ENCODE data around the gene EXOC4.

EXOC4 gene

DNA sequence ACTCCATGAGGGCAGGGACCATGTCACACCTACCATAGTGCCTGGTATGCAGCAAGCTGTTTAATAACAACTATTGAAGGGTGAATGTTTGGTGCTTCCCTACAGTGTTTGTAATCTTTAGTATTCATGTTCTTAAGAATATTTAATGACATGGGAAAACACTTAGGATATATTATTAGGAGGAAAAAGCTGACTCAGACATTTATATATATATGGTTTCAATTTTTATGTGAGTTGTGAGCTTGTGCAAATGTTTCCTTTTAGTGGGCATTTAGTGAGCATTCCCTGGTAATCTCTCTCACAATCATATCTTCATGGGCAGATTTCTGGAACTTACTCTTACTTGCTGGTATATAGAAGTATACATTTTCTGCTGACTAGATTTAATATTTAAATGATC, 359.1 kb downstream of the EXOC4 start:
- Histone ChIP-seq H3K9ac (ENCODE audit: low read length) (no peak overlapping the region), H3K9me3 (ENCODE audit: control insufficient read depth, insufficient read depth, low read depth, low read length) (no peaks in the 10 kb centered on the region)

GRCh38 chr7:133613250-133613790, 360.4 kb downstream of the EXOC4 start:
- no peaks in the 10 kb centered on the region for H3K9me3 ChIP-seq (ENCODE audit: control insufficient read depth, insufficient read depth, low read depth, low read length)
- no peak overlapping the region for H3K27ac ChIP-seq (ENCODE audit: low read depth, low read length)
- H3K36me3 ChIP-seq (ENCODE audit: control insufficient read depth, insufficient read depth, low read length): no peaks in the 10 kb centered on the region
- H3K4me3 ChIP-seq (ENCODE audit: low read depth, low read length): no peak overlapping the region
- no peaks in the 10 kb centered on the region for H3K4me1 ChIP-seq (ENCODE audit: control insufficient read depth, insufficient read depth, low read length)
- H3K27me3 ChIP-seq (ENCODE audit: control insufficient read depth, insufficient read depth, low read length): no peaks in the 10 kb centered on the region
- H3K9ac ChIP-seq (ENCODE audit: low read length): no peak overlapping the region

More for the DNA sequence above, 359.1 kb downstream of the EXOC4 start:
- Histone ChIP-seq H3K27ac (ENCODE audit: low read depth, low read length) (no peak overlapping the region), H3K36me3 (ENCODE audit: control insufficient read depth, insufficient read depth, low read length) (no peaks in the 10 kb centered on the region), H3K4me3 (ENCODE audit: low read depth, low read length) (no peak overlapping the region), H3K4me1 (ENCODE audit: control insufficient read depth, insufficient read depth, low read length) (no peaks in the 10 kb centered on the region), H3K27me3 (ENCODE audit: control insufficient read depth, insufficient read depth, low read length) (no peaks in the 10 kb centered on the region)

DNA sequence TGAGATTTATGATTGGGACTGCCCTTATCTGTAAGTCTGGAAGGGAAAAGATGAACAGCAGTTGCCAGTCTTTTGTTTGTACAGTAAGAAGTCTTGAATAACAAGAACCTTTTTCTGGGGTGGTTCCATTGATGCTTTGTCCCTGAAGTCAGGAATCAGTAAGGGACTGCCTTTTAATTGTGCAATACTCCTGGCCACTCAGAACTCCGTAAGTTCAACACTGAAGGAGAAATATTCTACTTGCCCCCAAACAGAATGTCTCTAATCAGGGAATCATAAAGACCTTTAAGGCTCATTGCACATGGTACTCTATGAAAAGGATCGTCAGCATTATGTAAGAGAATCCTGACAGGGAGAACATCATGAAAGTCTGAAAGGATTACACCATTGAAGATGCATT, 361.4 kb downstream of the EXOC4 start:
- Histone ChIP-seq H3K9me3 (ENCODE audit: control insufficient read depth, insufficient read depth, low read depth, low read length) (no peaks in the 10 kb centered on the region), H3K4me1 (ENCODE audit: control insufficient read depth, insufficient read depth, low read length) (no peaks in the 10 kb centered on the region), H3K27me3 (ENCODE audit: control insufficient read depth, insufficient read depth, low read length) (no peaks in the 10 kb centered on the region), H3K36me3 (ENCODE audit: control insufficient read depth, insufficient read depth, low read length) (no peaks in the 10 kb centered on the region), H3K27ac (ENCODE audit: low read depth, low read length) (no peak overlapping the region), H3K4me3 (ENCODE audit: low read depth, low read length) (no peak overlapping the region), H3K9ac (ENCODE audit: low read length) (no peak overlapping the region)

- no peaks in the 10 kb centered on the region for H3K4me1 ChIP-seq (ENCODE audit: control insufficient read depth, insufficient read depth, low read length)
- no peak overlapping the region for H3K9ac ChIP-seq (ENCODE audit: low read length)
- H3K9me3 ChIP-seq (ENCODE audit: control insufficient read depth, insufficient read depth, low read depth, low read length): no peaks in the 10 kb centered on the region
- no peak overlapping the region for H3K27ac ChIP-seq (ENCODE audit: low read depth, low read length)
- H3K27me3 ChIP-seq (ENCODE audit: control insufficient read depth, insufficient read depth, low read length): no peaks in the 10 kb centered on the region
- no peaks in the 10 kb centered on the region for H3K36me3 ChIP-seq (ENCODE audit: control insufficient read depth, insufficient read depth, low read length)
- no peak overlapping the region for H3K4me3 ChIP-seq (ENCODE audit: low read depth, low read length)
Observed at GRCh38 chr7:133618970-133619369, 366.1 kb downstream of the EXOC4 start.

GRCh38 chr7:133619491-133619890, 366.6 kb downstream of the EXOC4 start:
- Histone ChIP-seq H3K4me3 (ENCODE audit: low read depth, low read length) (no peak overlapping the region), H3K27ac (ENCODE audit: low read depth, low read length) (no peak overlapping the region), H3K27me3 (ENCODE audit: control insufficient read depth, insufficient read depth, low read length) (no peaks in the 10 kb centered on the region), H3K9me3 (ENCODE audit: control insufficient read depth, insufficient read depth, low read depth, low read length) (no peaks in the 10 kb centered on the region), H3K36me3 (ENCODE audit: control insufficient read depth, insufficient read depth, low read length) (no peaks in the 10 kb centered on the region), H3K9ac (ENCODE audit: low read length) (no peak overlapping the region), H3K4me1 (ENCODE audit: control insufficient read depth, insufficient read depth, low read length) (no peaks in the 10 kb centered on the region)

- Histone ChIP-seq H3K36me3 (ENCODE audit: control insufficient read depth, insufficient read depth, low read length) (no peaks in the 10 kb centered on the region), H3K9ac (ENCODE audit: low read length) (no peak overlapping the region), H3K4me1 (ENCODE audit: control insufficient read depth, insufficient read depth, low read length) (no peaks in the 10 kb centered on the region), H3K9me3 (ENCODE audit: control insufficient read depth, insufficient read depth, low read depth, low read length) (no peaks in the 10 kb centered on the region), H3K4me3 (ENCODE audit: low read depth, low read length) (no peak overlapping the region), H3K27ac (ENCODE audit: low read depth, low read length) (no peak overlapping the region), H3K27me3 (ENCODE audit: control insufficient read depth, insufficient read depth, low read length) (no peaks in the 10 kb centered on the region)
Observed at GRCh38 chr7:133623721-133624120, 370.8 kb downstream of the EXOC4 start.

GRCh38 chr7:133625046-133625445, 372.2 kb downstream of the EXOC4 start:
- Histone ChIP-seq H3K9ac (ENCODE audit: low read length) (no peak overlapping the region), H3K27me3 (ENCODE audit: control insufficient read depth, insufficient read depth, low read length) (no peaks in the 10 kb centered on the region), H3K36me3 (ENCODE audit: control insufficient read depth, insufficient read depth, low read length) (no peaks in the 10 kb centered on the region)

GRCh38 chr7:133629701-133630100, 376.8 kb downstream of the EXOC4 start:
- H3K27ac ChIP-seq (ENCODE audit: low read depth, low read length): no peak overlapping the region
- no peak overlapping the region for H3K9ac ChIP-seq (ENCODE audit: low read length)
- H3K9me3 ChIP-seq (ENCODE audit: control insufficient read depth, insufficient read depth, low read depth, low read length): no peaks in the 10 kb centered on the region
- H3K4me1 ChIP-seq (ENCODE audit: control insufficient read depth, insufficient read depth, low read length): no peaks in the 10 kb centered on the region
- H3K4me3 ChIP-seq (ENCODE audit: low read depth, low read length): no peak overlapping the region
- no peaks in the 10 kb centered on the region for H3K27me3 ChIP-seq (ENCODE audit: control insufficient read depth, insufficient read depth, low read length)
- H3K36me3 ChIP-seq (ENCODE audit: control insufficient read depth, insufficient read depth, low read length): no peaks in the 10 kb centered on the region

More at GRCh38 chr7:133625046-133625445, 372.2 kb downstream of the EXOC4 start:
- H3K27ac ChIP-seq (ENCODE audit: low read depth, low read length): no peak overlapping the region
- no peaks in the 10 kb centered on the region for H3K4me1 ChIP-seq (ENCODE audit: control insufficient read depth, insufficient read depth, low read length)
- no peaks in the 10 kb centered on the region for H3K9me3 ChIP-seq (ENCODE audit: control insufficient read depth, insufficient read depth, low read depth, low read length)
- no peak overlapping the region for H3K4me3 ChIP-seq (ENCODE audit: low read depth, low read length)

- H3K27ac ChIP-seq (ENCODE audit: low read depth, low read length): no peak overlapping the region
- no peaks in the 10 kb centered on the region for H3K27me3 ChIP-seq (ENCODE audit: control insufficient read depth, insufficient read depth, low read length)
- H3K9me3 ChIP-seq (ENCODE audit: control insufficient read depth, insufficient read depth, low read depth, low read length): no peaks in the 10 kb centered on the region
- H3K9ac ChIP-seq (ENCODE audit: low read length): no peak overlapping the region
- no peak overlapping the region for H3K4me3 ChIP-seq (ENCODE audit: low read depth, low read length)
- H3K36me3 ChIP-seq (ENCODE audit: control insufficient read depth, insufficient read depth, low read length): no peaks in the 10 kb centered on the region
- no peaks in the 10 kb centered on the region for H3K4me1 ChIP-seq (ENCODE audit: control insufficient read depth, insufficient read depth, low read length)
Observed at GRCh38 chr7:133633055-133633454, 380.2 kb downstream of the EXOC4 start.

DNA sequence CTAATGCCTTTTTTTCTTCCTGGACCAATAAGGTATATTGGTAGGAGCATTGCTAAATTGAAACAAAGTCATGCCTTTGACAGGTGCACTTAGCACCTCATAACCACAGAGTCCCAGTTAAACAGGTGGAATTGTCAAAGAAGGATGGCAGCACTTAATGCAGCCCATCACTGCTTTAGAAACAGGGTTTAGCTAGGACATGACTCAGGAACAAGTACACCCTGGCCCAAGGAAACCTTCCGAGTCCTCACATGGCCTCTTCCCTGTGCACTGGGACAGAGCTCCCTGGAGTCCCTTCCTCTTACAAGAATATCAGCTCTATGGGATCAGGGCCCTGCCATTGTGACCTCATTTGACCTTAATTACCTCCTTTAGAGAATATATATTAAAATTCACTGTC, 382.7 kb downstream of the EXOC4 start:
- H3K9me3 ChIP-seq (ENCODE audit: control insufficient read depth, insufficient read depth, low read depth, low read length): no peaks in the 10 kb centered on the region
- no peak overlapping the region for H3K9ac ChIP-seq (ENCODE audit: low read length)
- no peaks in the 10 kb centered on the region for H3K27me3 ChIP-seq (ENCODE audit: control insufficient read depth, insufficient read depth, low read length)
- H3K4me3 ChIP-seq (ENCODE audit: low read depth, low read length): no peak overlapping the region
- H3K4me1 ChIP-seq (ENCODE audit: control insufficient read depth, insufficient read depth, low read length): no peaks in the 10 kb centered on the region
- H3K27ac ChIP-seq (ENCODE audit: low read depth, low read length): no peak overlapping the region
- H3K36me3 ChIP-seq (ENCODE audit: control insufficient read depth, insufficient read depth, low read length): no peaks in the 10 kb centered on the region

- Histone ChIP-seq H3K4me3 (ENCODE audit: low read depth, low read length) (no peak overlapping the region), H3K9ac (ENCODE audit: low read length) (no peak overlapping the region), H3K27me3 (ENCODE audit: control insufficient read depth, insufficient read depth, low read length) (no peaks in the 10 kb centered on the region), H3K27ac (ENCODE audit: low read depth, low read length) (no peak overlapping the region), H3K4me1 (ENCODE audit: control insufficient read depth, insufficient read depth, low read length) (no peaks in the 10 kb centered on the region), H3K9me3 (ENCODE audit: control insufficient read depth, insufficient read depth, low read depth, low read length) (no peaks in the 10 kb centered on the region), H3K36me3 (ENCODE audit: control insufficient read depth, insufficient read depth, low read length) (no peaks in the 10 kb centered on the region)
Observed at GRCh38 chr7:133638857-133639256, 386.0 kb downstream of the EXOC4 start.

GRCh38 chr7:133641436-133641835, 388.6 kb downstream of the EXOC4 start:
- no peak overlapping the region for H3K4me3 ChIP-seq (ENCODE audit: low read depth, low read length)
- H3K9me3 ChIP-seq (ENCODE audit: control insufficient read depth, insufficient read depth, low read depth, low read length): no peaks in the 10 kb centered on the region
- H3K36me3 ChIP-seq (ENCODE audit: control insufficient read depth, insufficient read depth, low read length): no peaks in the 10 kb centered on the region
- no peaks in the 10 kb centered on the region for H3K27me3 ChIP-seq (ENCODE audit: control insufficient read depth, insufficient read depth, low read length)
- peaks cover under 1% of the 10 kb centered on the region; the same call in 1 of the 2 replicates for H3K4me1 ChIP-seq (ENCODE audit: control insufficient read depth, insufficient read depth, low read length)
- no peak overlapping the region for H3K9ac ChIP-seq (ENCODE audit: low read length)
- H3K27ac ChIP-seq (ENCODE audit: low read depth, low read length): no peak overlapping the region

Data from HUES6 (cell line).